Endothelial cell (in vitro differentiated cells): ENCODE results near the gene QPRT. TPM values are rescaled to one million over a fixed set of nuclear protein-coding genes. Genes with fewer than 3 reads are reported as not detected.
A peak's percentile ranks its signal among the peaks of the same experiment; 100 is the strongest.
"Not testable (repeated sequence)": the region's sequence is repeated elsewhere in the genome, so short reads cannot be mapped to it uniquely, and the experiment has no call there.

Source experiments
- DNase-seq: peaks from one replicate; pipeline ENCODE4 v3.0.0; 2021; ENCODE audit warnings: low spot score
- H3K27ac Mint-ChIP-seq: one replicate; pipeline ENCODE4 v1.8.0; 2021; ENCODE audit warnings: mixed read lengths, inconsistent platforms; ENCODE audit not compliant: unreplicated experiment
- H3K27me3 Mint-ChIP-seq: one replicate; pipeline ENCODE4 v1.8.0; 2021; ENCODE audit warnings: mild to moderate bottlenecking, moderate library complexity, mixed read lengths, inconsistent platforms; ENCODE audit not compliant: unreplicated experiment
- H3K36me3 Mint-ChIP-seq: one replicate; pipeline ENCODE4 v1.8.0; 2021; ENCODE audit warnings: mild to moderate bottlenecking, low read depth, mixed read lengths, inconsistent platforms; ENCODE audit not compliant: unreplicated experiment
- H3K4me1 Mint-ChIP-seq: one replicate; pipeline ENCODE4 v1.8.0; 2021; ENCODE audit warnings: mild to moderate bottlenecking, mixed read lengths, inconsistent platforms; ENCODE audit not compliant: unreplicated experiment
- H3K4me3 Mint-ChIP-seq: one replicate; pipeline ENCODE4 v1.8.0; 2021; ENCODE audit warnings: mild to moderate bottlenecking, mixed read lengths, inconsistent platforms; ENCODE audit not compliant: unreplicated experiment
- H3K9me3 Mint-ChIP-seq: one replicate; pipeline ENCODE4 v1.8.0; 2021; ENCODE audit warnings: mixed read lengths, inconsistent platforms; ENCODE audit not compliant: unreplicated experiment
- total RNA-seq: library from RNA; stranded (reverse); fragmentation: NEBNext Ultra II Directional; extraction: Animal tissue kit (Norgen Biotek cat#: 25700); gene quantifications from one replicate; pipeline ENCODE4 v1.2.1, GENCODE V29; 2021; ENCODE audit not compliant: unreplicated experiment
- TF ChIP-seq, protein P1 (sequence below): fragments of 200-600 bp; sonication (generic); IDR thresholded peaks from one replicate; pipeline ENCODE4 v1.5.0; 2021; ENCODE audit warnings: antibody characterized with exemption; ENCODE audit not compliant: unreplicated experiment

QPRT gene
- total RNA-seq, 1 donor from 2014 or later: 30.4 TPM

DNA sequence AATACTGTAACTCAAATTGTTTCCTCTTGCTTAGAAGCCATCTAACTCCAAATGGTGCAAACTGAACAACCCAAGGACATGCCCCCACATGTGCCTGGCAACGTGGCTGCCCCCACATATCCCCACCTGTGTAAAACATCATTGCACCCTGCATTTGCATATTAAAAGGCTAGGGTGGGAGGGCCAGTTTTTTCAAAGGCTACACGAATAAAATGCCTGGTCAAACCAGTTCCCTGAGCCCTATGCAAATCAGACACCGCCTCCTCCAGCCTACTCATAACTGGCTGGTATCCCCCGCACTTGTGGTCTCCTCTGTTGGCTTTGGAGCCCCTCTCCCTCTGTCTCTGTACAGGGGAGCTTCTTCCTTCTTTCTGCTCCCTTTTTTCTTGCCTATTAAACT is 40.1 kb downstream of the QPRT start:
- Mint-ChIP-seq H3K27ac (no peak overlapping the region), H3K4me1 (no peaks in the 10 kb centered on the region), H3K36me3 (no peaks in the 10 kb centered on the region), H3K9me3 (no peaks in the 10 kb centered on the region), H3K4me3 (no peak overlapping the region), H3K27me3 (peaks cover 2% of the 10 kb centered on the region)
- TF ChIP-seq, protein P1, sequence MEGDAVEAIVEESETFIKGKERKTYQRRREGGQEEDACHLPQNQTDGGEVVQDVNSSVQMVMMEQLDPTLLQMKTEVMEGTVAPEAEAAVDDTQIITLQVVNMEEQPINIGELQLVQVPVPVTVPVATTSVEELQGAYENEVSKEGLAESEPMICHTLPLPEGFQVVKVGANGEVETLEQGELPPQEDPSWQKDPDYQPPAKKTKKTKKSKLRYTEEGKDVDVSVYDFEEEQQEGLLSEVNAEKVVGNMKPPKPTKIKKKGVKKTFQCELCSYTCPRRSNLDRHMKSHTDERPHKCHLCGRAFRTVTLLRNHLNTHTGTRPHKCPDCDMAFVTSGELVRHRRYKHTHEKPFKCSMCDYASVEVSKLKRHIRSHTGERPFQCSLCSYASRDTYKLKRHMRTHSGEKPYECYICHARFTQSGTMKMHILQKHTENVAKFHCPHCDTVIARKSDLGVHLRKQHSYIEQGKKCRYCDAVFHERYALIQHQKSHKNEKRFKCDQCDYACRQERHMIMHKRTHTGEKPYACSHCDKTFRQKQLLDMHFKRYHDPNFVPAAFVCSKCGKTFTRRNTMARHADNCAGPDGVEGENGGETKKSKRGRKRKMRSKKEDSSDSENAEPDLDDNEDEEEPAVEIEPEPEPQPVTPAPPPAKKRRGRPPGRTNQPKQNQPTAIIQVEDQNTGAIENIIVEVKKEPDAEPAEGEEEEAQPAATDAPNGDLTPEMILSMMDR: no peak
- DNase-seq: no peak

DNA sequence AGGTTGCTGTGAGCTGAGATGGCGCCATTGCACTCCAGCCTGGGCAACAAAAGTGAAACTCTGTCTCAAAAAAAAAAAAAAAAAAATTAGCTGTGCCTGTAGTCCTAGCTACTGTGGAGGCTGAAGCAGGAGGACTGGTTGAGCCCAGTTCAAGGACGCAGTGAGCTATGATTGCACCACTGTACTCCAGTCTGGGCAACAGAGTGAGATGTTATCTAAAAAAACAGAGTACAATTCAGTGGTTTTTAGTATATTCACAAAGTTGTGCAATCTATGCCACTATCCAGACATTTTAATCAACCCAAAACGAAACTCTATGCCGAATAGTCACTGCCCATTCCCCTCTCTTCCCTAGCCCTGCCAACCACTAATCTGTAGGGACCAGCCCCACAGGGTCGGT is 41.7 kb downstream of the QPRT start:
- no peak for DNase-seq
- no peaks in the 10 kb centered on the region for H3K36me3 Mint-ChIP-seq
- H3K27ac Mint-ChIP-seq: no peak overlapping the region
- peaks cover 2% of the 10 kb centered on the region for H3K27me3 Mint-ChIP-seq
- H3K4me3 Mint-ChIP-seq: no peak overlapping the region
- H3K9me3 Mint-ChIP-seq: no peaks in the 10 kb centered on the region
- H3K4me1 Mint-ChIP-seq: no peaks in the 10 kb centered on the region
- TF ChIP-seq, protein P1: no peak

DNA sequence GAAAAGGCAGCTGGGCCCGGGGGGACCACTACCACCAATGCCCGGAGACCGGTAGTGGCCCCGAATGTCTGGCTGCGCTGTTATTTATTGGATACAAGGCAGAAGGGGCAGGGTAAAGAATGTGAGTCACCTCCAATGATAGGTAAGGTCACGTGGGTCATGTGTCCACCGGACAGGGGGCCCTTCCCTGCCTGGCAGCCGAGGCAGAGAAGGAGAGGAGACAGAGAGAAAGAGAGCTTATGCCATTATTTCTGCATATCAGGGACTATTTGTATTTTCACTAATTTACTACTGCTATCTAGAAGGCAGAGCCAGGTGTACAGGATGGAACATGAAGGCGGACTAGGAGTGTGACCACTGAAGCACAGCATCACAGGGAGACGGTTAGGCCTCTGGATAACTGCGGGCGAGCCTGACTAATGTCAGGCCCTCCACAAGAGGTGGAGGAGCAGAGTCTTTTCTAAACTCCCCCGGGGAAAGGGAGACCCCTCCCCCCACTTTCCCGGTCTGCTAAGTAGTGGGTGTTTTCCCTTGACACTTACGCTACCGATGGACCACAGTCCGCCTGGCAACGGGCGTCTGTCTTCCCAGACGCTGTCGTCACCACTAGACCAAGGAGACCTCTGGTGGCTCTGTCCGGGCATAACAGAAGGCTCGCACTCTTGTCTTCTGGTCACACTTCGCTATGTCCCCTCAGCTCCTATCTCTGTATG is 42.3 kb downstream of the QPRT start:
- not testable (repeated sequence) for H3K36me3 Mint-ChIP-seq, H3K4me3 Mint-ChIP-seq, H3K9me3 Mint-ChIP-seq, H3K27ac Mint-ChIP-seq, H3K4me1 Mint-ChIP-seq, H3K27me3 Mint-ChIP-seq
- peak; percentile 52 for DNase-seq

DNA sequence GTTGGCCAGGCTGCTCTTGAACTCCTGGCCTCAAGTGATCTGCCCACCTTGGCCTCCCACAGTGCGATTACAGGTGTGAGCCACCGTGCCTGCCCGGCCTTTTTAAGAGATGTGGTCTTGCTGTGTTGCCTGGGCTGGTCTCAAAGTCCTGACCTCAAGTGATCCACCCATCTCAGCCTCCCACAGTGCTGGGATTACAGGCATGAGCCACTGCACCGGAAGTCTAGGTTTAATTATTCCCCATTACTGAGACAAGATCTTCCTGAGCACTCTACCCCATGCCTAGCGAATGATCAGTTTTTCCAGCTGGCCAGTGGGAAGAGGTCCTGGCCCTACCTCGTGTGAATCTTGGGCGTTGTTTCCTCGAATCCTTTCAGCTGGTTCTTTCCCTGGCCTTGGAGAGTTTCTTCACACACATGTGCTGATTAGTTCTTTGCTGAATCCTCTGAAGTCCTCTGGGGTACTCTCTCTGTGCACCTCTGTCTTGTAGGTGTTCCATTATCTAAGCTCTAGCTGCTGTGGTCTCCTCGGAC is 47.9 kb downstream of the QPRT start:
- Mint-ChIP-seq H3K36me3 (peaks cover 4% of the 10 kb centered on the region), H3K4me3 (no peak overlapping the region), H3K4me1 (no peaks in the 10 kb centered on the region), H3K27ac (no peak overlapping the region), H3K9me3 (no peaks in the 10 kb centered on the region), H3K27me3 (peaks cover 2% of the 10 kb centered on the region)
- DNase-seq: no peak
- TF ChIP-seq, protein P1: no peak

DNA sequence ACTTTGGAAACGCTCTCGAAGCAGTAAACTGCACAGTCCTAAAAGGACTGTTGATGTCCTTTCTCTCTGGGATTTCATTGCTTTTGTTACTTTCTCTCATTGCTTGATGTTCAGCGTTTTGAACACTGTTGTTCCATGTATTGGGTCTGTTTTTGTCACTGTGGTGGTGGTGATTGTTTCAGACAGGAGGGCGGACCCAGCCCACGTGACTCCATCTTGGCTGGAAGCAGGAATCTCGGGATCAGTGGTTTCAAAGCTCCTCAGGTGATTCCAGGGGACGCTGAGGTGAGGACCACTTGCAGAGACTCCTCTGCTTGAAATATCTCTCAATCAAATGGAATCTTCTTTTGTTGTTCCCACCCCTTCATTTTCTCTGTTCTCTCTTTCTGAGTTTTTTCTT is 48.5 kb downstream of the QPRT start:
- no peak overlapping the region for H3K4me3 Mint-ChIP-seq
- TF ChIP-seq, protein P1: no peak
- no peaks in the 10 kb centered on the region for H3K4me1 Mint-ChIP-seq
- DNase-seq: no peak
- H3K27me3 Mint-ChIP-seq: peaks cover 2% of the 10 kb centered on the region
- no peak overlapping the region for H3K27ac Mint-ChIP-seq
- H3K36me3 Mint-ChIP-seq: peaks cover 8% of the 10 kb centered on the region
- H3K9me3 Mint-ChIP-seq: no peaks in the 10 kb centered on the region
